ENCODE results near the gene PHC2.
A peak's percentile ranks its signal among the peaks of the same experiment; 100 is the strongest.

Gene PHC2

DNA sequence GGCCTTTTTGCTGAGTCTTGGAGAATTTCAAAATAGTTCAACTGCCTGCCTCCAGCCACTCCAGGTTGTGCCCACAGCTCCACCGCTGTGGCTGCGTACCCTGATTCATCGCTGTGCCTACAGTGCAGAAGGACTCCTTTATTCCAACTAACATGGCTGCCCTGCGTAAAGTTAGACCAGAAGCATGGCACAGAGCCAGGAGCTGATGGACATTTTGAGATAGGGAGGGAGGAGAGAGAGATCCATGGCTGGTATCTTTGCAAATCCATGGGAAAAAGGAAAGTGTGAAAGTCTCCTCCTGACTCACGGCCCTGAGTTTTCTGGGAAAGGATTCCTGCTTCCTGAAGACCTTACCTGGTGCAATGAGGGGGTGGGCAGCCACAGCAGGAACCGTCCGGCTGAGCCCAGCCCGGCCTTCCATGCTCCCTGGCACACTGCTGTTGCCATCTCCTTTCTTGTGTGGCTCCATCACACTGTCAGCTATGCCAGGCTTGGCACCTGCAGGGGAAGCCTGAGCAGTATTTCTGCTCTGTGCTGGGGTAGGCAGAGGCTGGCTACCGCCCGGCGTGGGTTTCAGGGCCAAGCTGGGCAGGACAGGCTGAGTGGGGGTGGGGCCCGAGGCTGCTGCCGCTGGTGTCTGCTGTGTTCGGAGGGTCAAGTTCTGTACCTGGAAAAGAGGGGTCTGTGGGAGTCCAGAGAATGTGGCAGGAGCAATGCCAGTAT, 64.0 kb downstream of the PHC2 start:
- no peak for DNase-seq

DNA sequence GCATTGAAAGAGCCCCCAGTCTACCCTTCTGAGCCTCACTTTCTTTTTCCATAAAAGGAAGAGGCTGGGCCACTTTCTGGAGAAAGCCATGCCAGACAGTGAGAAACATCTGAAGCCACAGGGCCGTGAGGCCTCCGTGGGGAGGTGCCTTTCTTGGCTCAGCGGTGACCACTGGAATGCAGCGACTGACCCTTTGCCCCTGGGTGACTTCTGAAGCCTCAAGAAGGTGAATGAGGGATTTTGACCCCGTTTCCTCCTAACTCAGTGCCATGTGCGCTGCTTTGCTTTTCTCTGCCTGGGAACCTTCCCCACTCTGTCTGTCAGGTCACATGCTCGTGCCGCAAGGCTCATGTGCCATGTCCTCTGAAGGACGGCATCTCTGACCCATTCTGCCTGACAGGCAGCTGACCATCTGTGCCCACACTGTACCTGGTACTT, 65.3 kb downstream of the PHC2 start:
- DNase-seq = no peak

DNA sequence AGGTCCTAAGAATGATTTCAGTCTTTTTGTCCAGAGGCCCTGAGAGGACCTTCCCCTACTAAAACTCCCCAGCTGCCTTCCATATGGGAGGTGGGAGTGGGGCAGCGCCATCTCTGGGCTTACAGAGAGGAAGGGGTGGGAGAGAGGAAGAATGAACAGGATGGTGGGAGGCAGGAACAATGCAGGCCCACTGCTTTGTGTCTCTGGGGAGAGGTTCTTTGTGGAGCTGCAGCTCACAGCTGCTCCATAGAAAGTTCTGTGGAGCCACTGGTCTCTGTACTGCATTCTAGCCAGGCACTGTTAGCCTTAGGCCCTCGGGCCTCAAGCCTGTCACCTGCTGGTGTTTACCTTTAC, 66.4 kb downstream of the PHC2 start:
- DNase-seq = no peak

DNA sequence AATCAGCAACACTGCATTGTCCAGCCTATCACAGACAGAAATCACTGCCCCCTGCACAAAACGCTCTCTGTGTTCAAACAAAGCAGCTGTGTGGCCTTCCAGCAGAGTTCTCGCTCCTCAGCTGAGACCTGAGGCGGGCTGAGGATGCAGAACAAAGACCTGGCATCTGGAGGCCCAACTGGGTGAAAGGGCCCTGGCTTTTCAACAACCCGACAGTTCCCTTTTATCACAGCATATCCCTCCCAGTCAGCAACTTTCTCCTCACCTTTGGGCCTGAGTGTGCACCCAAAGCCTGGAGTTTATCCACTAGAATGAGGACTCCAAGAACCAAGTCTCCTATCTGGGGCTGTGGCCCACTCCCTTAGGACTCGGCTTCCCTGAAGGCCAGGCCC, 67.4 kb downstream of the PHC2 start:
- no peak for DNase-seq

DNA sequence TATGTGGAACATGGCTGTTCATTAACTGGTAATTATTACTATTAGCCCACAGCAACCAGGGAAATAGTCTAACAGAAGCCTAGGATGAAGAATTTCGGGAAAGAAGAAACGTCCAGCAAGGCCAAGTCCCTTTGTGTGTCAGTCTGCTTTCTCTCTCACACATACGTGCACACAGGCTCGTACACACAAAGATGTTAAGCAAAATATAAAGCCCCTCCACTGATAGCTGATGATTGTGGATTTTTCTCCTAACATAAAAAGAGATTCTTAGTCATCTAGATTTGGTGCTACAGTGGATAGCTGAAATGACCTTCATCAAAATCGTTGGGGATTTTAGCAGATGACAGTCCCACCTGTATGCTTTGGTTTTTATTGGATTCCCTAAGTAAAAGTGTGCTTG, 67.9 kb downstream of the PHC2 start:
- no peak for DNase-seq

DNA sequence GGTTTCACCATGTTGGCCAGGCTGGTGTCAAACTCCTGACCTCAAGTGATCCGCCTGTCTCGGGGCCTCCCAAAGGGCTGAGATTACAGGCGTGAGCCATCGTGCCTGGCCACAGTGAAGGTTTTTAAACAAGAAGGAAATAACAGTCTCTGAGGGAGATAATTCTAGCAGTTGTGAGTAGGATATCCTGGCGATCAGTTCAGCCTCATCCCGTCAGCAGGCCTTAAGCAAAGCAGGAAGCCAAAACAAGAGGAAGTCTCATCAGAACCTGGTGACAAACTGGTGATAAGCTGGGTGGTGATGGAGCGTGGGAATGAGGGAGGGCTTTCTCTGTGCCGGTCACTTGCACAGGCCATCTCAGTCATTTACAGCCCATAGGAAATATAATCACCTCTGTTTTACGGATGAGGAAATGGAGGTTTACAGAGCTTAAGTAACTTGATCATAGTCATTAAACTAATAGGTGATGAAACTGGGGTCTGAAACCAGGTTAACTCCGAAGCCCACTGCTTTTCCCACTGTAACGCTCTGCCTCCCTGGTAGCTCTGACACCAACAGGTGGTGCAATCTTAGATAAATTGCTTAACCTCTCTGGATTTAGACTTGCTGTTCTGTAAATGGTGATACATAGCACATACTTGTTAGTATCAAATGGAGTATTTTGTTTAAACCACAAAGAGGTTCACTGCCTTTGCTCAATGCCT, 69.2 kb downstream of the PHC2 start:
- DNase-seq = peak; percentile 51 to 89

DNA sequence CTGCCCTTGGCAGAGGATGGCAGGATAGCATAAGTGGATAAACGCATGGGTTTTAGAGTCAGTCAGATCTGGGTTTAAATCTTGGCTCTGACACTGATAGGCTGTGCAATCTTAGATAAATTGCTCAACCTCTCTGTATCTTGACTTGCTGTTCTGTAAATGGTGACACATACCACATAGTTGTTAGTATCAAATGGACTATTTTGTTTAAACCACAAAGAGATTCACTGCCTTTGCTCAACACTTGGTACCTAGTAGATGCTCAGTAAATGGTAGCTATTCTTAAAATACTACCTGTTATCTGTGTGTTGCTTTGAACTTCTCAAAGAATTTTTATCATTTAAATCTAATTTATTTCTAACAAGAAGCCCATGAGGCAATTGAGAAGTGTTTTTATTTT, 70.5 kb downstream of the PHC2 start:
- DNase-seq = no peak

DNA sequence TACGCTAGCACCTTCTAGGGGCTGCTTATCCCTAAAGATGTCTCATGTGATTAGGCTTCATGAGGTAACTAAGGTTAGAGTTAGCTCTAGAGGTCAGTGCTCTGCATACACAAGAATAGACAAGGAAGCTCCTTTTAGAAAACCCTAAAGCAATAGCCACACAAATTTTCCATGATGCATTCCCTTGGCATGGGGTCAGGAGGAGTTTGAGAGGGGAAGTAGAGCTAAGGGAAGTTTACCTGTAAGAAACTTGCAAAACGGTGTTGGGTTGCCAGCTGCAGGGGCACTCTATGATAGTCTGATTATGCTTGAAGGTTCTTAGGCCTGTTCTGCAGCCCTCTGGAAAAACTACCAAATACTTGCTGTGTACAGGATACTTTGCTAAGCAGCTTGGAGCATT, 71.0 kb downstream of the PHC2 start:
- DNase-seq = no peak

DNA sequence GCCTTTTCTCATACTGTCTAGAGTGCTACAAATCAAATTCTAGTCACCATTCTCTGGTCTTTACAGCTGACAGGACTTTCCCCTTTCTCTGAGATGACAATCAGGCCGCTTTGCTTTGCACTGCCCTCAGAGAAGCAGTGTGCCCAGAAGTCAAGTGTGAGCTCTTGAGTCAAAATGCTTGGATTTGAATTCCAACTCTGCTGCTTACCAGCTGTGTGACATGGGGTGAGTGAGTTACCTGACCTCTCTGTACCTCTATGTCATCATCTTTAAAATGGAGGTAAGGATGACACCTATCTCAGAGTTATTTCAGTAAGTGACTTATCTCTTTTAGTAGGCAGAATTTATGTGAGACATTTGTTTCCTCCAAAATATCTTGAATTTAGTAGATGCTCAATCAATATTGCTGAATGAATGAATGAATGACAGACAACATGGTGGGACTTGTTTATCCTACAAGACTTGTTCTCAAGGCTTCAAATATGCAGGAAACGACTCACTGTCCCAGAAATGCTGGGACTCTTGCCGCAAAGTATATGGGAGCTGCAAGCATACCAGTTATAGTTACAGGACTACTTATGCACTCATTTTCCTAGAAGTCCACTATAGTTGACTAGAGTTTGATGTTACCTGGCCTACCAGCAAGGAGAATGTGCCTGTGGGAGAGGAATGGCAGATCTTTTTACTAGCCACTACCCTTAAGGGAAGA, 71.9 kb downstream of the PHC2 start:
- DNase-seq = no peak

DNA sequence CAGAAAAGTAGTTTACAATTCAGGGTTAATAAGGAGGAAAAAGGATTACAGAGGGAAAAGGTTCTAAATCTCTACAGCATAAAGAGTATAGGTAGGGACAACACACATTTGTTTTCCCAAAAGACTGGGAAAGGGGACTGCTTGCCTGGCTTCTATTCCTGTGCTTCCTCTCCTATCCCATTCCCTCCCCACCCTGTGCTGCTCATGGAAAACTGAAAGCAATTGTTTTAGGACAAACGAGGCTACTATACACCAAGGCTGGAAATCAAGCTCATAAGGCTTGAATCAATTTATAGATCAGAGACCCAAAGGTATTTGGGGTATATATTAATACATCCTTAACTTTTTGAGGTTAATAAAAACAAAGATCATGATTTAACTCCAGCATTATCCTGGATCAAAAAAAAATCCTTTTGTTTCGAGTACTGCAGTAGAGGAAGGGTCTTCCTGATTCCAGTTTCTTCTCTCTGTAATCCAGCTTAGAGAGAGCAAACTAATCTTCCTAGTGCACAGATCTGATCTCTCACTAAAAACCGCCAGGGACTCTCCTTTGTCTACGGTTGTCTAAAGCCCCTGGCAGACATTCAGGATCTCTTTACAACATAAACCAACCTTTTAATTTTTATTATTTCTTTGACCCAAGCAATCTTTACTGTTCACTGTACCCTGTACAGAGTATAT, 72.6 kb downstream of the PHC2 start:
- no peak for DNase-seq

DNA sequence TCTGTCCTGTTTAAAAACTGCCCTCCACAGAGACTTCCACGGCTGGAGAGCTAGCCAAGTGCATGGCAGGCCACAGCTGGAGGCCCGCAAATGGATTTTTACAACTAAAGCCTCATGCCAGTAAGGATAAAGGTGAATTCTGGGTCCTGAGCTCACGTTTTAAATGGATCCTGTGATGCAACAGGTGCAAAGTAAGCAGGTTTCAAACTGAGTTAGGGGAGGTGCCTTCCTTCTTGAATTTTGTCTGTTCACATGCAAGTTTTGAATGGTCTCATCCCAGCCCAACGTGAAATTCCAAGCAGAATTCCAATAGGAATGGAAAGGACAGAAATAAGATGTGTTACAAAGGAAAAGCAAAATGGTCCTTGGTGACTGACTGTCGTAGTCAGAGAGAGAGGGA, 73.8 kb downstream of the PHC2 start:
- DNase-seq = no peak

DNA sequence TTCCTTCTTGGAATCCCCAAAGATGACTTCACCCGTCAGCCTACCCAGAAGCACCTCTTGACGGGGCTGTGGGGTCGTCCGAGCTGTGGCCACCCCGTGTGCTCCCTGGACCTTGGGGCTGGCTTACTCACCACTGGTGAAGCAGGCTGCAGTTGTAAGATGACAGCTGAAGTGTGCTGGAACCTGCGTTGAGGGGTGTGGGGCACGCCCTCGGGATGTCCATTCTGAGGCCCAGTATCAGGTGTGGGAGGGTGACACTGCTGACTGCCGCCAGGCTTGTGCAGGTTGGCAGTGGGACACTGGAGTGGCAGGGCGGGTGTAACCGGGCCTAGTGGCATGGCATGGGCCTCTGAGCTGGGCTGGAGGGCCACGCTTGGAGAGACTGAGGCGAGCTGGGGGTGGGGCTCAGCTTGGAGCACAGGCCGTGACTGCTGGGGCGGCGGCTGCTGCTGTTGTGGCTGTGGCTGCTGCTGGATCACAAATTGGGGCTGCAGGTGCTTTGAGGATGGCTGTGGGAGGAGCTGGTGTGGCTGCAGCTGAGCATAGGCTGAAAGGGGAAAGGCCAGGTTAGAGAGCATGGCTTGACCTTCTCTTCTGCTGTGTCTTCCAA, 76.1 kb downstream of the PHC2 start:
- DNase-seq = no peak

DNA sequence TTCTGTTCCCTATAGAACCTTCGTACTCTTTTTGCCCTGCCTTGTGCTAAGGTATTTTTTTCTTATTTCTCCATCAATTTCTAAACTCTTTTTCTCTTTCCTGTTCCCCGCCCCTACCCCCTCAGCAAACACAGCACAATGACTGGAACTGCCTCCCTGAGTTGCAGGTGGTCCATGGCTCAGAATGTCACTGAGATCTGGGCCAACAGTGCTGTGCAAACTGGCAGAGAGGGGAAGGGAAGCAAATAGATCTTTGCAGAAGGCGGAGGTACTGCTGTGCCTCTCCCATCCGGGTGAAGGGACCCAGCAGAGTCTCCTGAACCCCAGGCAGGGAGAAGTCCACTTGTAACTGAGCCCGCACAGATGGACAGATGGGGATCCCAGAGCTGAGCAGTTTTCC, 77.4 kb downstream of the PHC2 start:
- DNase-seq = no peak

DNA sequence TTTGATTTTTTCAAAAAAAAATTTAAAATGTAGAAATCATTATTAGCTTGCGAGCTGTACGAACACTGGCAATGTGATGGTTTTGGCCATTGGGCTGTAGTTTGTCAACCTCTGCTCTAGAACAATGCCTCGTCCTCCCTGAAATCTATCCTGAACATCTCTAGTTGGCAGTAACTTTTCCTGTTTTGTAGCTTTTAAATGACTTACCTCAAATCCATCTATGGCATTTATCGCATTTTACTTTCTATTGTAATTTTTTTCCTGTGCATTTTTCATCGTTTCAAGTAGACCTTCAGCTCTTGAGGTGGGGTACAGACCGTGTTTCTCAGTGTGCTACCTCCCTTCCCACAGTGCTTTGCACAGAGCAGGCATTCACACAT, 79.6 kb downstream of the PHC2 start:
- no peak for DNase-seq

DNA sequence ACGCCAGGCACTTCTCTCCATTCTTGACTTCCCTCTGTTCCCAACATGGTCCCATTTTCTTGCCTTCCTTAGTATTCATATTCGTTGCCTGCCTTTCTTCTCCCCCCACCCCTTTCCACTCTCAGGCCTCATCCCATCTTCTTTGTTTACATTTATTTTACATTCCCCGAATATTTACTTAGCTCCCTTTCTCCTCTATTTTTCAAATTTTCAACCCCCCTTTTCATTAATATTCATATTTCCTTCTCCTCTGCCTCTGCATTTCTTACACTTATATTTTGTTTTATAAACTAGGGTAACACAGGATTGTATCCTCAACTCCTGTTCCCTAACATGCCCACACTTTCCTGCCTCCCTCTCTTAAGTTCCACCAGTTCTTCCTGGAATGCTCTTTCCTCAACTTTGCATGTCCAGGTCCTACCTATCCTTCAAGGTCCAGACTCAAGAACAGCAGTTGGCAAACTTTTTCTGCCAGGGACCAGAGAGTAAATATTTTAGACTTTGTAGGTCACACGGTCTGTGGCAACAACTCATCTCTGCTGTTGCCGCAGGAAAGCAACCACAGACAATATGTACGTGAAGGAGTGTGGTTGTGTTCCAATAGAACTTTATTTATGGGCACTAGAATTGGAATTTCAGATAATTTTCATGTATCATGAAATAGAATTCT, 80.1 kb downstream of the PHC2 start:
- no peak for DNase-seq

DNA sequence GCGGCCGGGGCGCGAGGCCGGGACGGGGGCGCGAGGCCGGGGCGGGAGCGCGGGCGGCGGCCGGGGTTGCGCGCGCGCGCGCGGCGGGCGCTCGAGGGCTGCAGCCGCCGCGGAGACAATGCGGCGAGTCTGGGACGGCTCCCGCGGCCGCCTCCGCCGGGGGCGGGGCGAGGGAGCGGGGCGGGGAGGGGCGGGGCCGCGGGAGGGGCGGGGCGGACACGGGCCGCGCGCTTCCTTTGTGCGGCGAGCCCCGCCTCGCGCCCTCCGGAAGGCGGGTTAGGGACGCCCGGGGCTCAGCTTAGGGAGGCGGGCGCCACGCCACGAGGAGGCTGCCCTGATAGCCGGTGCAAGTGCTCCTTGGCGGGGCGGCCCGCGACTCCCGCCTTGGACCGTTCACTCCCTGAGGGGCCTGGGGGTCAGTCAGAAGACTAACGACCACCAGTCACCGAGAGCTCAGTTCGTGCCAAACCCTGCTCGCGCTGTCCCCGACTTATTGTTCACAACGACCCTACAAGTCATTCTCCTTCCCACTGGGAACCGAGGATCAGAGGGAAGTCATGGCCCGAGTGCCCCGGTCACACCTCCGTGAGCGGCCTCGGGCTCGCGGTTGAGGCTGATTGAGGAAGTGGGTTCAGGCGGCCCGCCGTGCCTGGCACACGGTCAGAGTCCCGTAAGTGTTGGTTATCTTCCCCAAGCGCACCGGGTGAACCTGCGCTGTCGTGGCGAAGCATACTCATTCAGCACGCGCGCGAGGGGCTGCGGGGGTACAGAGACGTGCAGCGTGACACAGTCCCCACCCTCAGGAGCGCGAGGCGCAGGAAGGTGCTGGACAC, 80.9 kb downstream of the PHC2 start:
- DNase-seq = peak; percentile 80

DNA sequence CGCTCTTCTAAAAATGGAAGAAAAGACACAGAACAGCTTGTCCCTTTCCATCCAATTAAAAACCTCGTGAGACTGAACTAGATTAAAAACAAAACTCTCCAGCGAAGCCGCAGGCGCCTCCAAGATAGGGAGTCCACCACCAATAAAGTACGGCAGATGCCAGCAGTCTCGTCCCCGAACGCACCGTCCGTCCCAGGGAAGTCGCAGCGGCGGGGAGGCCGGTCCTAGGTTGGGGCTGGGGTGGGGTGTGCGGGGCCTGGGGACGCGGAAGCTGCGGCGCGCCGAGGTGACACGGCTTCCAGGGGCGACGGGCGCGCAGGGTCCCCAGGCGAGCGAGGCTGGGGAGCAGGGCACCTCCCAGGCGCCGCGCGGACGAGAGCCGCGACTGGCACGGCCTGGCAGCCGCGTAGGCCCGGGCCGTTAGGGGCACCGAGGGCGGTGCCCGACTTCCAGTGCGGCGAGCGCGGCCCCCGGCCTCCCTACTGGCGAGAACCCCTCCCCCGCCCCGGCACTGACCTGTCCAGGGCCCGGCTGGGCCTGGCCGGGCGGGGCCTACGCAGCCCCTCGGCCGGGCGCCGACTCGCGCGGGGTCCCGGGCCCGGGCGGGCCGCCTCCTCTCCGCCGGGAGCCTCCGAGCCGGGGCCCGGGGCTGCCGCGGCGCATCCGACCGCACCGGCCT, 81.7 kb downstream of the PHC2 start:
- peak in 1 of 2 donors; percentile 22 for DNase-seq

DNA sequence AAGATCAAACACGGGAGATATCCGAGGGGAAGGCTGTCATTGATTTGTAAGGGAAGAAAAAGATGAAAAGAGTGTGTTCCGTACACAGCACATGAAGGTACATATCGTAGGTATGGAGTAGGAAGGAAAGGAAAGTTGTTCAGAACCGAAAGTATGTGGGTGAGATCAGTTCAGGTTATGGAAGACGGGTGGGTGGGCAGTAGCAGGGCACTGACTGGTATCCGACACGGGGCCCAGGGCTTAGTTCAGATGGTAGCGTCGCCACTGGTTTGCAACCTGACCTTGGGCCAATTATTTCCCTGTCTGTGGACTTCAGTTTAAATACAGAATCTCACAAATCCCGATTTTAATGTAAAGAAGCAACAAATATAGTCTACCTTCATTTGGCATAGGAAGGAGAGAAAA, 82.2 kb downstream of the PHC2 start:
- DNase-seq = peak in 1 of 2 donors; percentile 43

DNA sequence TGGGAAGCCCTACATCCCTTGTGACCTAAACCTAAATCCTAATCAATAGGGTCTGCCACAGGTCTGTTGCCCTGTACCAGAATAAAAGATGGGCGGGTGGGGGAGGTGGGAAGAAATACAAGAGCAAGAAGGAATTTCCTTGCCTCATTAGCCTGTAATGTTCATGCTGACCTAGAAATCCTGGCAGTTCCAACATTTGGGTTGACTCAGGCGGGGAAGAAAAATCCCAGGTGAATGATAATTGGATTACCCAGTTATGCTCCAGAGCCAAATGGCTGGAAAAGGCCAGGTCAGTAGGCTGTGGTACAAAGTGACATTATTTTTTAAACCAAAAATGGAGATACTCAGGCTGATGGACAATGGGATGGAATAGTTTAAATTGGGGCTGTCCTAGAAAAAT, 82.7 kb downstream of the PHC2 start:
- DNase-seq = no peak

DNA sequence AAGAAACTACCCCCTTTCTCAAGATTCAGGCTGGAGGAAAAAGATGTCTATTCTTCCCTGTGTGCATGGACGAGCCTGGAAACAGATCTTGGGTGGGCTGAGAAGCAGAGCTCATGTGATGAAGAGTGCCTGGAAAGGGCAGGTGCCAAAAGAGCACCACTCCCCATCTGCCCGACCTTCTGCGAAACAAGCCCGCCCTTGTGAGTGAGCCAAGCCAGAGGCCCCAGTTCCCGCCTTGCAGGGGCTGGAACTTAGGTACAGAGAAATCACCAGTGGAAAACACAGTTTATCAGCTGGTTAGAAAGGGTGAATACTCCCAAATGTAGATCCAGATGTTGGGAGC, 83.3 kb downstream of the PHC2 start:
- no peak for DNase-seq
